Liver (tissue), 9 donors: ENCODE results near the gene ZBTB17. TPM values are rescaled to one million over a fixed set of nuclear protein-coding genes. Genes with fewer than 3 reads are reported as not detected.

ENCODE experiments used
- DNase-seq: peaks from one replicate; pipeline ENCODE4 v3.0.0-alpha.2; 2017; ENCODE audit warnings: low spot score
- H3K27ac ChIP-seq, 2 donors: one replicate each; pipeline ENCODE4 v1.7.0; 2013; ENCODE audit warnings: inconsistent platforms in 2 of 2, low read length in 2 of 2, control low read depth in 1 of 2, low read depth in 1 of 2, mild to moderate bottlenecking in 1 of 2
- H3K27me3 ChIP-seq, 4 donors: one replicate each; pipeline versions ENCODE4 v1.6.1 to v1.7.0; 2013; ENCODE audit warnings: low read length in 3 of 4, inconsistent platforms in 1 of 4, mild to moderate bottlenecking in 1 of 4, moderate library complexity in 1 of 4; ENCODE audit not compliant: control insufficient read depth in 4 of 4, insufficient read depth in 4 of 4
- H3K36me3 ChIP-seq, 4 donors: one replicate each; pipeline versions ENCODE4 v1.6.1 to v1.7.0; 2013; ENCODE audit warnings: low read length in 3 of 4, mild to moderate bottlenecking in 3 of 4, low read depth in 1 of 4, moderate library complexity in 1 of 4; ENCODE audit not compliant: control insufficient read depth in 4 of 4, insufficient read depth in 3 of 4
- H3K4me1 ChIP-seq, 4 donors: one replicate each; pipeline versions ENCODE4 v1.6.1 to v1.7.0; 2013; ENCODE audit warnings: low read length in 3 of 4, mild to moderate bottlenecking in 3 of 4, moderate library complexity in 1 of 4; ENCODE audit not compliant: control insufficient read depth in 4 of 4, insufficient read depth in 4 of 4
- H3K4me3 ChIP-seq, 3 donors: one replicate each; pipeline versions ENCODE4 v1.6.1 to v1.7.0; 2013; ENCODE audit warnings: low read length in 3 of 3, control low read depth in 1 of 3, low read depth in 1 of 3, mild to moderate bottlenecking in 1 of 3
- H3K9ac ChIP-seq, 2 donors: one replicate each; pipeline ENCODE4 v1.7.0; 2013; ENCODE audit warnings: low read length in 2 of 2, mild to moderate bottlenecking in 2 of 2, moderate library complexity in 2 of 2, control low read depth in 1 of 2, low read depth in 1 of 2
- H3K9me3 ChIP-seq, 4 donors: one replicate each; pipeline versions ENCODE4 v1.6.1 to v1.7.0; 2013; ENCODE audit warnings: low read length in 3 of 4; ENCODE audit not compliant: control insufficient read depth in 4 of 4
- EGR1 ChIP-seq, 2 donors: IDR thresholded peaks; 2 replicates each; pipeline ENCODE4 v1.6.1; 2016 to 2018; ENCODE audit warnings: antibody characterized with exemption in 2 of 2, low read depth in 2 of 2
- FOXA1 ChIP-seq: IDR thresholded peaks from 2 replicates; pipeline ENCODE4 v1.6.1; 2016; ENCODE audit warnings: antibody characterized with exemption
- FOXA2 ChIP-seq: IDR thresholded peaks from 2 replicates; pipeline ENCODE4 v1.6.1; 2016; ENCODE audit warnings: antibody characterized with exemption
- GABPA ChIP-seq, 2 donors: IDR thresholded peaks in 1 of 2; conservative IDR thresholded peaks in 1 of 2; 2 replicates each; pipeline ENCODE4 v1.6.1; 2016; ENCODE audit warnings: antibody characterized with exemption in 2 of 2, mild to moderate bottlenecking in 1 of 2, moderate library complexity in 1 of 2
- HNF4A ChIP-seq, 2 donors: conservative IDR thresholded peaks; 2 replicates each; pipeline ENCODE4 v1.6.1; 2016; ENCODE audit warnings: antibody characterized with exemption in 2 of 2, mild to moderate bottlenecking in 2 of 2
- JUND ChIP-seq, 2 donors: IDR thresholded peaks; 2 replicates each; pipeline ENCODE4 v1.6.1; 2016; ENCODE audit warnings: antibody characterized with exemption in 2 of 2
- RAD21 ChIP-seq, 2 donors: IDR thresholded peaks; 2 replicates each; pipeline ENCODE4 v1.6.1; 2016; ENCODE audit warnings: antibody characterized with exemption in 2 of 2, mild to moderate bottlenecking in 2 of 2
- RXRA ChIP-seq, 2 donors: IDR thresholded peaks; 2 replicates each; pipeline ENCODE4 v1.6.1; 2017 to 2018; ENCODE audit warnings: antibody characterized with exemption in 2 of 2, mild to moderate bottlenecking in 1 of 2
- SP1 ChIP-seq: IDR thresholded peaks from 2 replicates; pipeline ENCODE4 v1.6.1; 2018; ENCODE audit warnings: antibody characterized with exemption, mild to moderate bottlenecking
- TAF1 ChIP-seq: conservative IDR thresholded peaks from 2 replicates; pipeline ENCODE4 v1.6.1; 2016; ENCODE audit warnings: antibody characterized with exemption, mild to moderate bottlenecking
- YY1 ChIP-seq: IDR thresholded peaks from 2 replicates; pipeline ENCODE4 v1.6.1; 2016; ENCODE audit warnings: antibody characterized with exemption, mild to moderate bottlenecking
- WGBS: extraction: QIAGEN DNeasy Blood & Tissue Kit; methylation state at CpG from one replicate; pipeline ENCODE4 v1.1.7; 2013; 5-methylcytosine and 5-hydroxymethylcytosine counted together
- polyA plus RNA-seq, 2 donors: library from polyadenylated mRNA; stranded (reverse) in 1 of 2; unstranded in 1 of 2; fragments of 200-250 nt in 1 of 2; fragments of >200 nt in 1 of 2; fragmentation: Nextera tagmentation in 1 of 2; extraction: Ambion mirVana in 1 of 2; gene quantifications; one replicate each; pipeline versions ENCODE4 v1.2.1 to v1.2.3, GENCODE V29; 2013 to 2015
- total RNA-seq, 2 donors: library from RNA; depleted of rRNA; stranded (reverse); fragments of >200 nt; gene quantifications; one replicate each; pipeline ENCODE4 v1.2.3, GENCODE V29; 2014
- TF ChIP-seq, protein P1 (sequence below): IDR thresholded peaks from 2 replicates; pipeline ENCODE4 v1.6.1; 2016; ENCODE audit warnings: antibody characterized with exemption, mild to moderate bottlenecking
- TF ChIP-seq, protein P2 (sequence below): IDR thresholded peaks from 2 replicates; pipeline ENCODE4 v1.6.1; 2016; ENCODE audit warnings: antibody characterized with exemption
- TF ChIP-seq, protein P3 (sequence below): IDR thresholded peaks from 2 replicates; pipeline ENCODE4 v1.6.1; 2016; ENCODE audit warnings: antibody characterized with exemption
- donor health status: healthy.
- donor health status: healthy.
- donor health status: healthy.
- donor health status: healthy.
- donor health status: healthy.

ZBTB17 gene
- total and polyA plus RNA-seq, 4 donors, result 8.9 to 15.1 (median 9.9) TPM

DNA sequence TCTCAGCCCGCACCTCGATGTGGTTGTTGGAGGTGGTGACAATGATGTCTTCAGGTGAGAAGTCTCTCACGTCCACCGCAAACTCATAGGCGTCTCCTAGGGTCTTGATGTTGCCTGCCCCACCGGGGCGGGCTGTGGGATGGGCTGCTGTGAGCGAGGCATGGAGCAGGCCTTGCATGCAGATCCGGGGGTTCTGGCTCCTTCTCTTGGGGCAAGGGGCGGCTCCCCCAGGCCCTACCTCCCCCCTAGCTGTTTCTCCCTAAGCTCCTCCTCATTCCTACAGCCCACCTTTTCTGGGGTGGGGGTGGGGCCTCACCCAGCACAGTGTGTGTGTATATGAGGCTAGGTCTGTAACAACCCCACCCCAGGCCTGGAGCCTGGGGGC is 41.2 kb upstream of the ZBTB17 start:
- Histone ChIP-seq H3K4me1 (peaks cover 7 to 17% (median 8%) of the 10 kb centered on the region in 4 donors), H3K27me3 (no peaks in the 10 kb centered on the region), H3K27ac (peak overlapping the region in 1 of 2 donors; percentile 54), H3K9ac (no peak overlapping the region), H3K4me3 (no peak overlapping the region), H3K9me3 (no peaks in the 10 kb centered on the region), H3K36me3 (no peaks in the 10 kb centered on the region)
- WGBS, result 87% methylated on average over 10 of the region's 10 CpGs
- TF ChIP-seq, protein P1, sequence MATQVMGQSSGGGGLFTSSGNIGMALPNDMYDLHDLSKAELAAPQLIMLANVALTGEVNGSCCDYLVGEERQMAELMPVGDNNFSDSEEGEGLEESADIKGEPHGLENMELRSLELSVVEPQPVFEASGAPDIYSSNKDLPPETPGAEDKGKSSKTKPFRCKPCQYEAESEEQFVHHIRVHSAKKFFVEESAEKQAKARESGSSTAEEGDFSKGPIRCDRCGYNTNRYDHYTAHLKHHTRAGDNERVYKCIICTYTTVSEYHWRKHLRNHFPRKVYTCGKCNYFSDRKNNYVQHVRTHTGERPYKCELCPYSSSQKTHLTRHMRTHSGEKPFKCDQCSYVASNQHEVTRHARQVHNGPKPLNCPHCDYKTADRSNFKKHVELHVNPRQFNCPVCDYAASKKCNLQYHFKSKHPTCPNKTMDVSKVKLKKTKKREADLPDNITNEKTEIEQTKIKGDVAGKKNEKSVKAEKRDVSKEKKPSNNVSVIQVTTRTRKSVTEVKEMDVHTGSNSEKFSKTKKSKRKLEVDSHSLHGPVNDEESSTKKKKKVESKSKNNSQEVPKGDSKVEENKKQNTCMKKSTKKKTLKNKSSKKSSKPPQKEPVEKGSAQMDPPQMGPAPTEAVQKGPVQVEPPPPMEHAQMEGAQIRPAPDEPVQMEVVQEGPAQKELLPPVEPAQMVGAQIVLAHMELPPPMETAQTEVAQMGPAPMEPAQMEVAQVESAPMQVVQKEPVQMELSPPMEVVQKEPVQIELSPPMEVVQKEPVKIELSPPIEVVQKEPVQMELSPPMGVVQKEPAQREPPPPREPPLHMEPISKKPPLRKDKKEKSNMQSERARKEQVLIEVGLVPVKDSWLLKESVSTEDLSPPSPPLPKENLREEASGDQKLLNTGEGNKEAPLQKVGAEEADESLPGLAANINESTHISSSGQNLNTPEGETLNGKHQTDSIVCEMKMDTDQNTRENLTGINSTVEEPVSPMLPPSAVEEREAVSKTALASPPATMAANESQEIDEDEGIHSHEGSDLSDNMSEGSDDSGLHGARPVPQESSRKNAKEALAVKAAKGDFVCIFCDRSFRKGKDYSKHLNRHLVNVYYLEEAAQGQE, result no peak
- TF ChIP-seq RAD21 (IDR thresholded peaks at IDR 0.05) (no peak), GABPA (IDR thresholded peaks at IDR 0.05 in 1 of 2, conservative IDR thresholded peaks at IDR 0.05 in 1 of 2) (no peak), FOXA1 (no peak), FOXA2 (no peak), TAF1 (no peak), SP1 (no peak), HNF4A (conservative IDR thresholded peaks at IDR 0.05) (no peak), JUND (IDR thresholded peaks at IDR 0.05) (no peak)
- TF ChIP-seq, protein P2, sequence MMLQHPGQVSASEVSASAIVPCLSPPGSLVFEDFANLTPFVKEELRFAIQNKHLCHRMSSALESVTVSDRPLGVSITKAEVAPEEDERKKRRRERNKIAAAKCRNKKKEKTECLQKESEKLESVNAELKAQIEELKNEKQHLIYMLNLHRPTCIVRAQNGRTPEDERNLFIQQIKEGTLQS, result no peak
- TF ChIP-seq, protein P3, sequence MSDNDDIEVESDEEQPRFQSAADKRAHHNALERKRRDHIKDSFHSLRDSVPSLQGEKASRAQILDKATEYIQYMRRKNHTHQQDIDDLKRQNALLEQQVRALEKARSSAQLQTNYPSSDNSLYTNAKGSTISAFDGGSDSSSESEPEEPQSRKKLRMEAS, result no peak
- no peak for DNase-seq

DNA sequence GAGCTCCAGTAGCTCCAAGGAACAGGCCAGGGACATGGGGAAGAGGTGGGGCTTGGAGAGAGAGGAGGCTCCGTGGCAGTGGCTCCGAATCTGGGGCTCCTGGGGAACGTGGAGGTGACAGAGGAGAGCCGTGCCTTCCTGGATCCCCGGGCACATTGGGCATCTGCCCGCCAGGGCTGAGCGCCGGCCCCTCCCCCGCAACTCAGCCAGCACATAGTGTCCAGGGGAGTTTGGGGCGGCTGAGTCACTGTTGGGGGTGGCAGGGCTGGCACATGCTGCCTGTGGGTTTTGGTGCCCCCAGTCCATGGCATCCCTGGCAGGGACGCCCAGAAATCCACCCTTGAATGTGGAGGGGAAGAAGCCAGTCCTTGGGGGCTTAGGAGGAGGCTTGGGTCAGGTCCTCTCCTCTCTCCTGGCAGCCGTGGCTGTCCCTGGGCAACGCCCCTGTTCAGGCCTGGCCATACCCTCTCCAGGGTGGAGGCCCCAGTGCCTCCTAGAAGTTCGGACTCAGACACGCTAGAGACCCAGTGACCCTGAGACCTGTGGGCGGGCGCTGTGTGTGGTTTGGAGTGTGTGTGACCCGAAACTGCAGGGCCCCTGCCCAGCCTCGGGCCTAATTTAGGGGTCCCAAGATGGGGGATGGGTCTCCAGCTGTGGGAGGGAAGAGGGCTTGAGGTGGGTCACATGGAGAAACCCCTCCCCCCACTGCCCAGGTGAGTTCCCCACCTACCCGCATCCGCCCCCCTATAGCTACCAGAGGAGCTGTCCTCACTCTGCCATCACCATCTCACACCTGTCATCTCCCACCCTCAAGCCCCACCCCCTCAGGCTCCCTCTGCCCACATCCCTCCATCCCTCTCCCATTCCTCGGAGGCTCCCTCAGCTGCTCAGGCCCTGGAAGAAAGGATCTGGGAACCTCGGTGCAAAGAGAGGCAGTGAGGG is 40.3 kb upstream of the ZBTB17 start:
- DNase-seq, result no peak
- no peaks in the 10 kb centered on the region for H3K36me3 ChIP-seq
- no peak overlapping the region for H3K27ac ChIP-seq
- no peak overlapping the region for H3K9ac ChIP-seq
- TF ChIP-seq HNF4A (conservative IDR thresholded peaks at IDR 0.05), result no peak
- TF ChIP-seq GABPA (IDR thresholded peaks at IDR 0.05 in 1 of 2, conservative IDR thresholded peaks at IDR 0.05 in 1 of 2), result no peak
- no peak for TF ChIP-seq SP1
- no peak for TF ChIP-seq FOXA2
- TF ChIP-seq EGR1 (IDR thresholded peaks at IDR 0.05; ENCODE audit: low read depth in 2 of 2), result no peak
- TF ChIP-seq, protein P3, result no peak
- TF ChIP-seq, protein P2, result no peak
- no peak for TF ChIP-seq JUND (IDR thresholded peaks at IDR 0.05)
- no peak for TF ChIP-seq TAF1
- TF ChIP-seq YY1, result no peak
- no peak for TF ChIP-seq FOXA1
- no peak for TF ChIP-seq RXRA (IDR thresholded peaks at IDR 0.05)
- TF ChIP-seq RAD21 (IDR thresholded peaks at IDR 0.05), result no peak
- H3K27me3 ChIP-seq, result no peaks in the 10 kb centered on the region
- no peaks in the 10 kb centered on the region for H3K9me3 ChIP-seq
- WGBS, result 83% methylated on average over 23 of the region's 23 CpGs
- peaks cover 7 to 15% (median 8%) of the 10 kb centered on the region in 4 donors for H3K4me1 ChIP-seq
- no peak overlapping the region for H3K4me3 ChIP-seq
